SK-N-SH (cell line): Measurements from ENCODE around the gene SOAT2. TPM values are rescaled to one million over a fixed set of nuclear protein-coding genes. Genes with fewer than 3 reads are reported as not detected.

ENCODE experiments used
- CTCF ChIA-PET: fragments of 300-600, 350-600 bp; formaldehyde crosslinking; extraction: SDS; loops from one replicate; lab custom pipeline; 2021; lab: Yijun Ruan, JAX
- POLR2A ChIA-PET: fragments of 350-600 bp; sonication (Branson Sonifier 250); formaldehyde crosslinking; extraction: SDS; loops from one replicate; lab custom pipeline; 2020; ENCODE audit warnings: antibody characterized with exemption, inconsistent platforms; lab: Yijun Ruan, JAX
- DNase-seq: peaks from one replicate; pipeline ENCODE4 v3.0.0; 2012
- H2AFZ ChIP-seq: fragments of 200-600 bp; sonication (generic); 2 replicates; pipeline ENCODE4 v1.8.1; 2016; ENCODE audit warnings: antibody characterized with exemption, mild to moderate bottlenecking, low read depth
- H3F3A ChIP-seq: fragments of 200-600 bp; sonication (generic); replicated peaks from 2 replicates; pipeline ENCODE3; 2016; ENCODE audit warnings: antibody characterized with exemption, mild to moderate bottlenecking; ENCODE audit not compliant: insufficient read depth
- H3K27ac ChIP-seq, 2 experiments: fragments of 200-500 bp in 1 of 2; fragments of 200-600 bp in 1 of 2; sonication (Bioruptor generic) in 1 of 2; sonication (generic), shearing (Covaris generic) in 1 of 2; 2 replicates each; pipeline versions ENCODE4 v1.5.1 to v1.6.1; 2014 to 2016; ENCODE audit warnings: low read depth in 2 of 2, inconsistent platforms in 1 of 2, low read length in 1 of 2, mild to moderate bottlenecking in 1 of 2, mixed read lengths in 1 of 2
- H3K27me3 ChIP-seq: fragments of 200-600 bp; sonication (generic), shearing (Covaris generic); 2 replicates; pipeline ENCODE4 v1.6.1; 2016; ENCODE audit warnings: mixed run types; ENCODE audit not compliant: insufficient read depth
- H3K36me3 ChIP-seq, 2 experiments: fragments of 200-500 bp in 1 of 2; fragments of 200-600 bp in 1 of 2; sonication (Bioruptor generic) in 1 of 2; sonication (generic) in 1 of 2; replicated peaks in 1 of 2; 2 replicates each; pipeline versions ENCODE3 to v1.5.1; 2014 to 2016; ENCODE audit warnings: low read length in 1 of 2, mild to moderate bottlenecking in 1 of 2; ENCODE audit not compliant: insufficient read depth in 2 of 2, control insufficient read depth in 1 of 2
- H3K4me1 ChIP-seq, 2 experiments: fragments of 200-500 bp in 1 of 2; fragments of 200-600 bp in 1 of 2; sonication (Bioruptor generic) in 1 of 2; sonication (generic), shearing (Covaris generic) in 1 of 2; 2 replicates each; pipeline versions ENCODE4 v1.5.1 to v1.6.1; 2014 to 2016; ENCODE audit warnings: low read depth in 1 of 2, low read length in 1 of 2, mixed run types in 1 of 2; ENCODE audit not compliant: insufficient read depth in 2 of 2, control insufficient read depth in 1 of 2
- H3K4me2 ChIP-seq: fragments of 200-600 bp; sonication (generic), shearing (Covaris generic); 2 replicates; pipeline ENCODE4 v1.6.1; 2017; ENCODE audit warnings: mixed run types
- H3K4me3 ChIP-seq, 2 experiments: fragments of 200-500 bp in 1 of 2; fragments of 200-600 bp in 1 of 2; sonication (Bioruptor generic) in 1 of 2; sonication (generic), shearing (Covaris generic) in 1 of 2; 2 replicates each; pipeline versions ENCODE4 v1.5.1 to v1.8.1; 2014 to 2016; ENCODE audit warnings: low read depth in 2 of 2, inconsistent platforms in 1 of 2, low read length in 1 of 2, mild to moderate bottlenecking in 1 of 2, mixed read lengths in 1 of 2, moderate library complexity in 1 of 2
- H3K79me2 ChIP-seq: fragments of 200-600 bp; sonication (generic); 2 replicates; pipeline ENCODE4 v1.8.1; 2017; ENCODE audit warnings: mild to moderate bottlenecking; ENCODE audit not compliant: insufficient read depth
- H3K9ac ChIP-seq: fragments of 200-600 bp; sonication (generic); 2 replicates; pipeline ENCODE4 v1.6.1; 2017; ENCODE audit warnings: mixed run types
- H3K9me2 ChIP-seq: fragments of 200-600 bp; sonication (generic); 2 replicates; pipeline ENCODE4 v1.6.1; 2017; ENCODE audit warnings: mixed run types
- H3K9me3 ChIP-seq: fragments of 200-600 bp; sonication (generic); 2 replicates; pipeline ENCODE4 v1.6.1; 2017; ENCODE audit warnings: mixed run types, mild to moderate bottlenecking, moderate library complexity
- H4K20me1 ChIP-seq: fragments of 200-600 bp; sonication (generic); 2 replicates; pipeline ENCODE4 v1.6.1; 2017; ENCODE audit warnings: mild to moderate bottlenecking, mixed run types; ENCODE audit not compliant: insufficient read depth
- CHD2 ChIP-seq: fragments of 150-350 bp; IDR thresholded peaks from 2 replicates; pipeline ENCODE4 v1.6.1; 2018; ENCODE audit warnings: low read length; ENCODE audit not compliant: partially characterized antibody
- ELF1 ChIP-seq: IDR thresholded peaks from 2 replicates; pipeline ENCODE4 v1.4.0; 2012
- EZH2phosphoT487 ChIP-seq: fragments of 200-600 bp; sonication (generic); IDR thresholded peaks from 2 replicates; pipeline ENCODE4 v1.6.1; 2017; ENCODE audit warnings: low read depth, mixed run types, mild to moderate bottlenecking, antibody characterized with exemption, moderate library complexity, borderline replicate concordance
- FOSL2 ChIP-seq: IDR thresholded peaks from 2 replicates; pipeline ENCODE4 v1.4.0; 2012; ENCODE audit warnings: low read depth, mild to moderate bottlenecking, moderate library complexity, borderline replicate concordance
- GABPA ChIP-seq: IDR thresholded peaks from 2 replicates; pipeline ENCODE4 v1.4.0; 2012; ENCODE audit warnings: low read depth, mild to moderate bottlenecking
- MXI1 ChIP-seq: IDR thresholded peaks from 2 replicates; pipeline ENCODE4 v1.6.1; 2012; ENCODE audit warnings: mild to moderate bottlenecking, low read depth, low read length, improper control_type of control experiment
- POLR2AphosphoS5 ChIP-seq: IDR thresholded peaks from 2 replicates; pipeline ENCODE4 v1.6.1; 2012; ENCODE audit warnings: low read depth, low read length
- RAD21 ChIP-seq: IDR thresholded peaks from 2 replicates; pipeline ENCODE4 v1.6.1; 2012; ENCODE audit warnings: mild to moderate bottlenecking, low read length
- RCOR1 ChIP-seq: fragments of 150-350 bp; IDR thresholded peaks from 2 replicates; pipeline ENCODE4 v1.6.1; 2017; ENCODE audit warnings: antibody characterized with exemption, low read length
- REST ChIP-seq: IDR thresholded peaks from 2 replicates; pipeline ENCODE4 v1.6.1; 2012; ENCODE audit warnings: mild to moderate bottlenecking, low read depth, low read length, moderate library complexity
- RFX5 ChIP-seq: IDR thresholded peaks from 2 replicates; pipeline ENCODE4 v1.6.1; 2012; ENCODE audit warnings: mild to moderate bottlenecking, improper control_type of control experiment, low read length
- RXRA ChIP-seq: IDR thresholded peaks from 2 replicates; pipeline ENCODE4 v1.4.0; 2012; ENCODE audit warnings: low read depth, mild to moderate bottlenecking, borderline replicate concordance
- TEAD4 ChIP-seq: IDR thresholded peaks from 2 replicates; pipeline ENCODE4 v1.4.0; 2012; ENCODE audit warnings: mild to moderate bottlenecking, borderline replicate concordance; ENCODE audit not compliant: insufficient read depth
- USF1 ChIP-seq: IDR thresholded peaks from 2 replicates; pipeline ENCODE4 v1.4.0; 2012; ENCODE audit warnings: low read depth, borderline replicate concordance
- USF2 ChIP-seq: fragments of 150-350 bp; IDR thresholded peaks from 2 replicates; pipeline ENCODE4 v1.6.1; 2017; ENCODE audit warnings: antibody characterized with exemption, low read length, low read depth, borderline replicate concordance
- WGBS: methylation state at CpG from one replicate; pipeline ENCODE4 v1.1.6; 2017; ENCODE audit warnings: low lambda C conversion rate; 5-methylcytosine and 5-hydroxymethylcytosine counted together
- polyA plus RNA-seq, 3 experiments: library from polyadenylated mRNA; depleted of rRNA; stranded (reverse); fragments of >200 nt; gene quantifications; 2 replicates each; pipeline ENCODE4 v1.2.3, GENCODE V29; 2012
- TF ChIP-seq, protein P1 (sequence below): IDR thresholded peaks from 2 replicates; pipeline ENCODE4 v1.4.0; 2012; ENCODE audit warnings: low read depth, borderline replicate concordance

SOAT2 gene
- polyA plus RNA-seq, 1 of the 3 experiments (the other 2 are of a cell fraction): 0.18 TPM

GRCh38 chr12:53113136-53113705 lies 9.9 kb downstream of the SOAT2 start:
- Histone ChIP-seq H3K9ac (no peak overlapping the region), H4K20me1 (no peaks in the 10 kb centered on the region), H3K4me1 (peaks cover 0 to 4% of the 10 kb centered on the region in 2 experiments; a peak in 1 of 4 replicates), H3K27me3 (no peaks in the 10 kb centered on the region), H3K9me3 (no peaks in the 10 kb centered on the region), H3K4me2 (no peak overlapping the region), H2AFZ (no peak overlapping the region), H3K4me3 (no peak overlapping the region), H3F3A (no peaks in the 10 kb centered on the region), H3K36me3 (no peaks in the 10 kb centered on the region), H3K79me2 (no peaks in the 10 kb centered on the region), H3K9me2 (no peaks in the 10 kb centered on the region), H3K27ac (no peak overlapping the region)
- 90% methylated on average over 11 of the region's 12 CpGs for WGBS
- POLR2A ChIA-PET: no interaction called here
- no peak for DNase-seq
- TF ChIP-seq POLR2AphosphoS5 (no peak), RXRA (no peak), FOSL2 (no peak), RFX5 (no peak), REST (no peak), CHD2 (no peak), USF2 (no peak), RAD21 (no peak), GABPA (no peak), EZH2phosphoT487 (no peak), RCOR1 (no peak), TEAD4 (no peak), MXI1 (no peak), ELF1 (no peak), USF1 (no peak)
- TF ChIP-seq, protein P1, sequence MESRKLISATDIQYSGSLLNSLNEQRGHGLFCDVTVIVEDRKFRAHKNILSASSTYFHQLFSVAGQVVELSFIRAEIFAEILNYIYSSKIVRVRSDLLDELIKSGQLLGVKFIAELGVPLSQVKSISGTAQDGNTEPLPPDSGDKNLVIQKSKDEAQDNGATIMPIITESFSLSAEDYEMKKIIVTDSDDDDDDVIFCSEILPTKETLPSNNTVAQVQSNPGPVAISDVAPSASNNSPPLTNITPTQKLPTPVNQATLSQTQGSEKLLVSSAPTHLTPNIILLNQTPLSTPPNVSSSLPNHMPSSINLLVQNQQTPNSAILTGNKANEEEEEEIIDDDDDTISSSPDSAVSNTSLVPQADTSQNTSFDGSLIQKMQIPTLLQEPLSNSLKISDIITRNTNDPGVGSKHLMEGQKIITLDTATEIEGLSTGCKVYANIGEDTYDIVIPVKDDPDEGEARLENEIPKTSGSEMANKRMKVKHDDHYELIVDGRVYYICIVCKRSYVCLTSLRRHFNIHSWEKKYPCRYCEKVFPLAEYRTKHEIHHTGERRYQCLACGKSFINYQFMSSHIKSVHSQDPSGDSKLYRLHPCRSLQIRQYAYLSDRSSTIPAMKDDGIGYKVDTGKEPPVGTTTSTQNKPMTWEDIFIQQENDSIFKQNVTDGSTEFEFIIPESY: no peak
- CTCF ChIA-PET: interaction anchor here (0.9 to 2.3 kb wide), 5 partner anchors 11 to 101 kb away, joined by 3 to 10 read pairs (median 3); no protein-coding TSS in a partner anchor
